Measurements from ENCODE around the gene GJB4. TPM values are rescaled to one million over a fixed set of nuclear protein-coding genes. Genes with fewer than 3 reads are reported as not detected.

The GJB4 gene
- total RNA-seq, 1 experiment from 2014 or later = 0.07 TPM

- no peak for ATAC-seq
- ChIA-PET POLR2A (no interaction called here), CTCF (interaction anchor here (1.6 to 2.2 kb wide), 2 partner anchors 21 to 380 kb away, joined by 3 to 8 read pairs; no protein-coding TSS in a partner anchor)
- no peaks in the 10 kb centered on the region for H3K36me3 Mint-ChIP-seq
- H3K27ac Mint-ChIP-seq = no peak overlapping the region
- H3K9me3 Mint-ChIP-seq = peaks cover 11% of the 10 kb centered on the region
- no peaks in the 10 kb centered on the region for H3K4me1 Mint-ChIP-seq
- TF ChIP-seq PRRX2 (CRISPR knock-in tag; IDR thresholded peaks at IDR 0.05) = no peak
- no peak for TF ChIP-seq SMAD4 (CRISPR knock-in tag; IDR thresholded peaks at IDR 0.05)
- TF ChIP-seq SP1 (CRISPR knock-in tag; conservative IDR thresholded peaks at IDR 0.05) = no peak
- no peak for TF ChIP-seq HMGXB4 (CRISPR knock-in tag; IDR thresholded peaks at IDR 0.05)
- no peak for TF ChIP-seq GTF2I (CRISPR knock-in tag; conservative IDR thresholded peaks at IDR 0.05)
- TF ChIP-seq FOXJ3 (CRISPR knock-in tag; IDR thresholded peaks at IDR 0.05; ENCODE audit: borderline replicate concordance) = no peak
- TF ChIP-seq ZNF396 (CRISPR knock-in tag; IDR thresholded peaks at IDR 0.05; ENCODE audit: borderline replicate concordance) = no peak
- TF ChIP-seq OVOL2 (CRISPR knock-in tag; IDR thresholded peaks at IDR 0.05; ENCODE audit: borderline replicate concordance) = no peak
- no peak for TF ChIP-seq MAX (CRISPR knock-in tag; IDR thresholded peaks at IDR 0.05)
- TF ChIP-seq CBFB (CRISPR knock-in tag; IDR thresholded peaks at IDR 0.05; ENCODE audit: low read depth) = no peak
- TF ChIP-seq ZNF138 (CRISPR knock-in tag; conservative IDR thresholded peaks at IDR 0.05) = no peak
- no peak for TF ChIP-seq ATF2 (CRISPR knock-in tag; IDR thresholded peaks at IDR 0.05; ENCODE audit: borderline replicate concordance, low read depth)
- TF ChIP-seq ELF4 (CRISPR knock-in tag; IDR thresholded peaks at IDR 0.05; ENCODE audit: low read depth) = no peak
- TF ChIP-seq ZSCAN18 (CRISPR knock-in tag; IDR thresholded peaks at IDR 0.05) = no peak
- TF ChIP-seq E2F5 (CRISPR knock-in tag; IDR thresholded peaks at IDR 0.05) = no peak
- H3K4me3 Mint-ChIP-seq = no peak overlapping the region
- peaks cover 29% of the 10 kb centered on the region for H3K27me3 Mint-ChIP-seq (ENCODE audit: low read depth)
- DNase-seq (ENCODE audit: low spot score) = no peak
These were observed 37.7 kb upstream of the GJB4 start for GRCh38 chr1:34721646-34722355.

- POLR2A ChIA-PET = no interaction called here
- H3K27me3 Mint-ChIP-seq (ENCODE audit: low read depth) = peaks cover 19% of the 10 kb centered on the region
- ATAC-seq = no peak
- no peak for TF ChIP-seq ZBTB21 (CRISPR knock-in tag; IDR thresholded peaks at IDR 0.05; ENCODE audit: borderline replicate concordance)
- no peak for TF ChIP-seq TP53 (CRISPR knock-in tag; IDR thresholded peaks at IDR 0.05)
- no peak for TF ChIP-seq NR3C1 (CRISPR knock-in tag; conservative IDR thresholded peaks at IDR 0.05; ENCODE audit: low read depth)
- no peak for TF ChIP-seq EMX1 (CRISPR knock-in tag; IDR thresholded peaks at IDR 0.05)
- TF ChIP-seq KAT7 (CRISPR knock-in tag; IDR thresholded peaks at IDR 0.05; ENCODE audit: borderline replicate concordance) = no peak
- TF ChIP-seq ATF2 (CRISPR knock-in tag; IDR thresholded peaks at IDR 0.05; ENCODE audit: borderline replicate concordance, low read depth) = no peak
- no peak for TF ChIP-seq TEAD4 (CRISPR knock-in tag; IDR thresholded peaks at IDR 0.05)
- TF ChIP-seq MLX (CRISPR knock-in tag; IDR thresholded peaks at IDR 0.05) = no peak
- no peak for TF ChIP-seq RORB (CRISPR knock-in tag; IDR thresholded peaks at IDR 0.05)
- no peak for TF ChIP-seq ZNF425 (CRISPR knock-in tag; conservative IDR thresholded peaks at IDR 0.05)
- no peak for TF ChIP-seq MXD4 (CRISPR knock-in tag; IDR thresholded peaks at IDR 0.05; ENCODE audit: borderline replicate concordance)
- TF ChIP-seq NFE2L1 (CRISPR knock-in tag; IDR thresholded peaks at IDR 0.05) = no peak
These were observed 32.7 kb upstream of the GJB4 start for GRCh38 chr1:34726861-34727260.

More at GRCh38 chr1:34726861-34727260, 32.7 kb upstream of the GJB4 start:
- no peak for DNase-seq (ENCODE audit: low spot score)
- H3K9me3 Mint-ChIP-seq = 0 out of 2 replicates have a peak, but pooled peaks cover 5% of the 10 kb centered on the region
- no peaks in the 10 kb centered on the region for H3K4me1 Mint-ChIP-seq
- no peak overlapping the region for H3K27ac Mint-ChIP-seq
- no peaks in the 10 kb centered on the region for H3K36me3 Mint-ChIP-seq
- CTCF ChIA-PET = interaction anchor here (0.7 to 1.5 kb wide), 2 partner anchors 13 to 16 kb away, joined by 3 to 4 read pairs; no protein-coding TSS in a partner anchor
- H3K4me3 Mint-ChIP-seq = no peak overlapping the region
